22Rv1 (cell line): Measurements from ENCODE around the gene IER5.

Source experiments
- H3K27ac ChIP-seq: fragments of 450-650 bp; 2 replicates; pipeline ENCODE4 v1.5.1; 2017
- ZFX ChIP-seq: fragments of 450-650 bp; IDR thresholded peaks from 2 replicates; pipeline ENCODE4 v1.6.1; 2017; ENCODE audit warnings: antibody characterized with exemption, borderline replicate concordance
- TF ChIP-seq, protein P1 (sequence below): fragments of 450-650 bp; IDR thresholded peaks from 2 replicates; pipeline ENCODE4 v1.5.1; 2017; ENCODE audit warnings: mild to moderate bottlenecking

The IER5 gene

DNA sequence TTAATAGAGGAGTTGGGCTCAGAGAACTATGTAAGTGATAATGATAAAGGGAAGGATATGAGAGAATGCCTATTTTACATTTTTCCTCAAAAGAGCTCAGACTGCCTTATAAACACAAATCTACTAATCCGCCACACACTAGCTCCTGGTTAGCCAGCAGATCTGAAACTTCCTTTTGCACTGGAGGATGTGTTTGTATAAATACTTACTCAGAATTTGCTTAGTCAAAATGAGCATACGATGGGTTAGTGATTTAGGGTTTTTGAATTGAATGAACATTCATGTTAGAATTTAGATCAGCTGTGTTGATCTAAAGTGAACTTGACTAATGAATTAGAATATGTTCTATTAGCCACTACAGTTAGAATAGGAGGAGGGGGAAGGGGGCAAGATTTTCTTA is 9.1 kb upstream of the IER5 start:
- no peak overlapping the region for H3K27ac ChIP-seq
- no peak for TF ChIP-seq ZFX
- TF ChIP-seq, protein P1, sequence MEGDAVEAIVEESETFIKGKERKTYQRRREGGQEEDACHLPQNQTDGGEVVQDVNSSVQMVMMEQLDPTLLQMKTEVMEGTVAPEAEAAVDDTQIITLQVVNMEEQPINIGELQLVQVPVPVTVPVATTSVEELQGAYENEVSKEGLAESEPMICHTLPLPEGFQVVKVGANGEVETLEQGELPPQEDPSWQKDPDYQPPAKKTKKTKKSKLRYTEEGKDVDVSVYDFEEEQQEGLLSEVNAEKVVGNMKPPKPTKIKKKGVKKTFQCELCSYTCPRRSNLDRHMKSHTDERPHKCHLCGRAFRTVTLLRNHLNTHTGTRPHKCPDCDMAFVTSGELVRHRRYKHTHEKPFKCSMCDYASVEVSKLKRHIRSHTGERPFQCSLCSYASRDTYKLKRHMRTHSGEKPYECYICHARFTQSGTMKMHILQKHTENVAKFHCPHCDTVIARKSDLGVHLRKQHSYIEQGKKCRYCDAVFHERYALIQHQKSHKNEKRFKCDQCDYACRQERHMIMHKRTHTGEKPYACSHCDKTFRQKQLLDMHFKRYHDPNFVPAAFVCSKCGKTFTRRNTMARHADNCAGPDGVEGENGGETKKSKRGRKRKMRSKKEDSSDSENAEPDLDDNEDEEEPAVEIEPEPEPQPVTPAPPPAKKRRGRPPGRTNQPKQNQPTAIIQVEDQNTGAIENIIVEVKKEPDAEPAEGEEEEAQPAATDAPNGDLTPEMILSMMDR = no peak

DNA sequence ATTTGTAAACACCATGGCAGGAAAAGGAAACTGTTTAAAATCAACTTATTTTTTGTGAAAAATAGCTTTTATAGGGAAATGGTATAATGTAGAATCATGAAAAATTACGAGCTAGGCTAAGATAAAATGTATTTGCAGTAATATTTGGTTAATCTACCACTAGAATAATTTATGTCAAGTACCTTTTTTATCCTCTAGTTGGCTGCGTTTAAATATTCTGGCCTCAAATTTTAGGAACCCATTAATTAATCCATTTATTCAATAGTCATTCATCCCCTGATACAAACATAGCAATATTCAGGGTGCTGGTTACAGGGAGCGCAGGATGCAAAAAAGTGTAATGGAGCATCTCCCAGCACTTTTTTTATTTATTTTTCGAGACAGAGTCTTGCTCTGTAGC is 8.6 kb upstream of the IER5 start:
- no peak overlapping the region for H3K27ac ChIP-seq
- TF ChIP-seq, protein P1 = no peak
- TF ChIP-seq ZFX = no peak

DNA sequence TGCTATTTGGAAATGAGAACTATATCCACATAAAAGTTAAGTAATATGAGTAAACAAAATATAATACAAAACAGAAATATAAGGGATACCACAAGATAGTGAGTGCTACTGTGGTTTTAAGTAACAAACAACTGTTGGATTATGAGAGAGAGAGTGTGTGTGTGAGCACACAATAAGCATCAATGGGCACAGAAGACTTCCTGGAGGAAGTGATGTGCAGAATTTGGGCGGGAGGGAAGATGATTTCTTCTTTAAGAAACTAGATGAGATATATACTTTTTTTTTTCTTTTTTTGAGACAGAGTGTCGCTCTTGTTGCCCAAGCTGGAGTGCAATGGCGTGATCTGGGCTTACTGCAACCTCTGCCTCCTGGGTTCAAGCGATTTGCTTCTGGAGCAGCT is 7.9 kb upstream of the IER5 start:
- no peak overlapping the region for H3K27ac ChIP-seq

DNA sequence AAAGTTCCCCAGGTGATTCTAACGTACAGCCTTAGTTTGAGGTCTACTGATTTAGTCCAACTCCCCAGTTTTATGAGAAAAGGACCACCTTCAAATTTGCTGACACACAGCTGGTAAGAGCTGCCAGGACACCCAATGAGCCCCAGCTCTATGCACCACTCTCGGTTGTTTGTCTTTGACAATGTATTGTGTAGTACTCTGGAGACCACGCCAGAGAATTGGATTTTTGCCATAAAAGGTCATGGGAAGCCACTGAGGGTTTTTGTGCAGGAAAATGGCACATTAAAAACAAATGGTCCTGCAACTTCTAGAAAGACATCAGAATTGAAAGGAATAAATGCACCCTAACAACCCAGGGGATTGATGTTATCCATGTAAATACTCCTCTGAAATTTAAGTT is 7.1 kb upstream of the IER5 start:
- TF ChIP-seq ZFX = no peak
- TF ChIP-seq, protein P1 = no peak
- H3K27ac ChIP-seq = no peak overlapping the region

More for the DNA sequence above, 7.9 kb upstream of the IER5 start:
- TF ChIP-seq, protein P1 = no peak
- TF ChIP-seq ZFX = no peak

DNA sequence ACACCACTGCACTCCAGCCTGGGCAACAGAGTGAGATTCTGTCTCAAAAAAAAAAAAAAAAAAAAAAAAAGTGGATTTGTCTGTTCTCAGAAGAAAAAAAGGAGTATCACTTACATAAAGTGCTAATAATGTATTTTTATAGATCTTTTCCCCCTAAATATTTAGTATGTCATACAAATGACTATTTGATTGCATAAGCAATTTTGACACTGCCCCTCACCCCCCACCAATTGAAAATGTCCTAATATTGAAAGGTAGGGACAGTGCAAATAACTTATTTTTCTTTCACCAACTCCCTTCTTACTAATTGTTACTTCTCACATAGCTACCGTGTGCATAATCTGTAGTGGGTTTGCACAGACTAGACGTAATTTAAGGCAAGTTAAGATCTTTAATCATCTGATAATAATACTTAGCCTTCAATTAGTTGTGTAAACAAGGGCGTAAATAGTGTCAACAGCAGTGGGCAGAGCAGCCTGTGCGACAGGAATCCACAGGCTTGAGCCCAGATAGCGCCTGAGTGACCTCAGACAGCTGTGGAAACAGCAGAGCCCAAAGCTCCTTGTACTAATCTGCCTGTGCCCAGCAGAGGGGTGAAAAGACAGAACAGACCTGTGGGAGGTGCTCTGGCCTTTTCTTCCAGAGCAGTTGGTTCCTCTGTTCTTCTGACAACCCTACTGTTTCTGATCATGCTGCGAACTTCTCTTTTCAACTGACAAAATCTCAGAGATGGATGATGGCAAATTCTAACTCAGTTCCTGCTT is 4.5 kb upstream of the IER5 start:
- H3K27ac ChIP-seq = no peak overlapping the region
- TF ChIP-seq ZFX = no peak
- TF ChIP-seq, protein P1 = peak; percentile 81

DNA sequence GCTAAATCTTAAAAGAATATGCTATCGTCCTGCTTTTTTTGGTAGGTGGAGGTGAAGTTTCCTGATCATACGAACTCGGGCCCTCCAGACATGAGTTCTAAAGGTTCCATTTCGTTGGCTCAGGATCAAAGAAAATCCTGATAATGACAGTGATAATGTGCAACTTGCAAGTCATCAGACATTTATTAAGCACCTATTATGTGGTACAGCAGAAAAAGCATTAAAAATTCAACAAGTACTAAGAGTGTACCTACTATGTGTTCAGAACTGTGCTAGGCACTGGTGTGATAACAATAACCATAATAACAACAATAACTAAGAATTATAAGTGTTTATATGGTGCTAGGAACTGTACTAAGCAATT is 3.9 kb upstream of the IER5 start:
- TF ChIP-seq, protein P1 = peak; percentile 37
- TF ChIP-seq ZFX = no peak
- H3K27ac ChIP-seq = no peak overlapping the region

DNA sequence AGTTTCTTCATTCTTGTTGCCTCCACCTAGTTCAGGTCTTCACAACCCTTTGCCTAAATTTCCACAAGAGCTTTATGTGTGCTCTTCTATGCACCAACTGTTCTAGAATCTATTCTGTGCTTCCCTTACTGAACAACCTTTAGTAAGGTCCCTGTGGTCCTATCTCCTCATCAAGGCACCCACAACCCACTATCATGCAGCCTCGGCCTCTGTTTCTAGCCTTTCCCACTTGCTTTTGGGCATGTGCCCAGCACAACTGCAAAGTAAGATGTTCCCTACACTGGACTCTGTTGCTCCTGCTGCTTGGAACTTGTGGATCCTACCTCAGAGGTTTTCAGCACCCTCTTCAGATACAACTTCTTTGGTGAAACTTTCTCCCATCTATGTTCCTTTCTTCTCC is 2.4 kb upstream of the IER5 start:
- TF ChIP-seq, protein P1 = no peak
- TF ChIP-seq ZFX = no peak
- H3K27ac ChIP-seq = no peak overlapping the region
